Neural cell (in vitro differentiated cells): ENCODE results near the gene FREY1. TPM values are rescaled to one million over a fixed set of nuclear protein-coding genes. Genes with fewer than 3 reads are reported as not detected.

Experiments
- H2AFZ ChIP-seq: fragments of 200-600, 300-800 bp; sonication (generic), shearing (Covaris generic); 2 replicates; pipeline ENCODE4 v1.6.0; 2014; ENCODE audit warnings: low read depth, mild to moderate bottlenecking, antibody characterized with exemption, low read length, moderate library complexity
- H3F3A ChIP-seq: fragments of 200-600 bp; shearing (Covaris generic); 2 replicates; pipeline ENCODE4 v1.6.1; 2016; ENCODE audit warnings: mild to moderate bottlenecking, moderate library complexity, mixed read lengths, antibody characterized with exemption, low read length; ENCODE audit not compliant: insufficient read depth, poor library complexity, severe bottlenecking
- H3K27ac ChIP-seq: fragments of 200-600, 300-800 bp; sonication (generic), shearing (Covaris generic); 2 replicates; pipeline ENCODE4 v1.5.1; 2014; ENCODE audit warnings: mild to moderate bottlenecking, low read length, moderate library complexity
- H3K27me3 ChIP-seq: fragments of 300-800, 200-600 bp; sonication (generic), shearing (Covaris generic); 2 replicates; pipeline ENCODE4 v1.6.0; 2014; ENCODE audit warnings: mild to moderate bottlenecking, low read depth, low read length, moderate library complexity; ENCODE audit not compliant: insufficient read depth
- H3K36me3 ChIP-seq: fragments of 300-800, 200-600 bp; sonication (generic), shearing (Covaris generic); 2 replicates; pipeline ENCODE4 v1.5.1; 2014; ENCODE audit warnings: mild to moderate bottlenecking, antibody characterized with exemption, low read length, moderate library complexity; ENCODE audit not compliant: insufficient read depth
- H3K4me2 ChIP-seq: fragments of 300-800, 200-600 bp; sonication (generic), shearing (Covaris generic); 2 replicates; pipeline ENCODE4 v1.6.0; 2014; ENCODE audit warnings: mild to moderate bottlenecking, low read length
- H3K4me3 ChIP-seq: fragments of 300-800, 200-600 bp; sonication (generic), shearing (Covaris generic); 2 replicates; pipeline ENCODE4 v1.5.1; 2014; ENCODE audit warnings: mild to moderate bottlenecking, low read length, moderate library complexity
- H3K79me2 ChIP-seq: fragments of 200-600 bp; shearing (Covaris generic); replicated peaks from 2 replicates; pipeline ENCODE4 v1.6.0; 2014; ENCODE audit warnings: mild to moderate bottlenecking, low read length, moderate library complexity; ENCODE audit not compliant: insufficient read depth
- H3K9ac ChIP-seq: fragments of 300-800, 200-600 bp; sonication (generic), shearing (Covaris generic); 2 replicates; pipeline ENCODE4 v1.6.1; 2016; ENCODE audit warnings: mild to moderate bottlenecking, low read length, mixed read lengths
- H3K9me2 ChIP-seq: fragments of 200-600 bp; shearing (Covaris generic); 2 replicates; pipeline ENCODE4 v1.6.1; 2016; ENCODE audit warnings: mild to moderate bottlenecking, low read length, mixed read lengths; ENCODE audit not compliant: insufficient read depth
- H3K9me3 ChIP-seq: fragments of 200-600, 300-800 bp; sonication (generic), shearing (Covaris generic); 2 replicates; pipeline ENCODE4 v1.6.1; 2016; ENCODE audit warnings: mild to moderate bottlenecking, mixed run types, low read length, moderate library complexity, mixed read lengths
- H4K20me1 ChIP-seq: fragments of 200-600 bp; shearing (Covaris generic); 2 replicates; pipeline ENCODE4 v1.6.1; 2016; ENCODE audit warnings: mild to moderate bottlenecking, mixed run types; ENCODE audit not compliant: insufficient read depth
- CTCF ChIP-seq: fragments of 450-650 bp; IDR thresholded peaks from 2 replicates; pipeline ENCODE4 v1.5.1; 2014; ENCODE audit warnings: antibody characterized with exemption, mild to moderate bottlenecking, moderate library complexity; ENCODE audit not compliant: poor library complexity, severe bottlenecking
- EP300 ChIP-seq: fragments of 450-650 bp; conservative IDR thresholded peaks from 2 replicates; pipeline ENCODE4 v1.6.1; 2014; ENCODE audit warnings: antibody characterized with exemption, mild to moderate bottlenecking, moderate library complexity; ENCODE audit not compliant: poor library complexity, severe bottlenecking
- EZH2 ChIP-seq: fragments of 200-600, 300-800 bp; shearing (Covaris generic), sonication (generic); IDR thresholded peaks from 2 replicates; pipeline ENCODE4 v1.6.1; 2014; ENCODE audit warnings: antibody characterized with exemption, low read length, borderline replicate concordance, mild to moderate bottlenecking; ENCODE audit not compliant: insufficient read depth, poor library complexity, severe bottlenecking
- MXI1 ChIP-seq: fragments of 450-650 bp; conservative IDR thresholded peaks from 2 replicates; pipeline ENCODE4 v1.6.1; 2014; ENCODE audit warnings: antibody characterized with exemption, mild to moderate bottlenecking; ENCODE audit not compliant: poor library complexity, severe bottlenecking
- POLR2AphosphoS5 ChIP-seq: IDR thresholded peaks from 2 replicates; pipeline ENCODE4 v1.6.1; 2012
- RAD21 ChIP-seq: fragments of 450-650 bp; conservative IDR thresholded peaks from 2 replicates; pipeline ENCODE4 v1.6.1; 2014; ENCODE audit warnings: antibody characterized with exemption, mild to moderate bottlenecking, moderate library complexity
- REST ChIP-seq: IDR thresholded peaks from 2 replicates; pipeline ENCODE4 v1.6.1; 2012; ENCODE audit warnings: borderline replicate concordance
- SMC3 ChIP-seq: fragments of 450-650 bp; conservative IDR thresholded peaks from 2 replicates; pipeline ENCODE4 v1.6.1; 2014; ENCODE audit warnings: antibody characterized with exemption, mild to moderate bottlenecking, moderate library complexity; ENCODE audit not compliant: poor library complexity
- TAF1 ChIP-seq: IDR thresholded peaks from 2 replicates; pipeline ENCODE4 v1.6.1; 2012; ENCODE audit warnings: low read depth
- polyA plus RNA-seq: library from polyadenylated mRNA; depleted of rRNA; stranded (reverse); fragments of >200 nt; gene quantifications from 2 replicates; pipeline ENCODE4 v1.2.3, GENCODE V29; 2014

The FREY1 gene
- polyA plus RNA-seq, 1 donor from 2014 or later: not detected

GRCh38 chr11:45917623-45918330 lies 10.7 kb upstream of the FREY1 start, which contains the start of gene PEX16:
Gene PEX16, minus strand, starts transcription at chr11:45917877. Its CDS starts 66 bp downstream, at chr11:45917811.
- TF ChIP-seq EP300 (peak; percentile 65), CTCF (no peak), SMC3 (no peak), POLR2AphosphoS5 (peak; percentile 73), REST (no peak), MXI1 (peak; percentile 84), RAD21 (peak; percentile 35)
- Histone ChIP-seq H3K36me3 (no peaks in the 10 kb centered on the region), H3K27me3 (peaks cover 21% of the 10 kb centered on the region), H2AFZ (peak within 1 kb of the TSS; percentile 94), H3F3A (peaks cover 8% of the 10 kb centered on the region), H3K9me2 (no peaks in the 10 kb centered on the region), H3K4me2 (peak within 1 kb of the TSS; percentile 96), H4K20me1 (no peaks in the 10 kb centered on the region), H3K27ac (peak within 1 kb of the TSS; percentile 90), H3K4me3 (peak within 1 kb of the TSS; percentile 98), H3K9ac (peak within 1 kb of the TSS; percentile 90), H3K9me3 (no peaks in the 10 kb centered on the region), H3K79me2 (peaks cover 6% of the 10 kb centered on the region)

- H3F3A ChIP-seq: peaks cover 8% of the 10 kb centered on the region
- H2AFZ ChIP-seq: peak overlapping the region; percentile 94
- no peaks in the 10 kb centered on the region for H3K9me2 ChIP-seq
- no peaks in the 10 kb centered on the region for H3K9me3 ChIP-seq
- H3K4me3 ChIP-seq: peak overlapping the region; percentile 98
- H3K27ac ChIP-seq: peak overlapping the region; percentile 90
- peaks cover 16% of the 10 kb centered on the region for H3K27me3 ChIP-seq
- no peaks in the 10 kb centered on the region for H3K36me3 ChIP-seq
- peaks cover 6% of the 10 kb centered on the region for H3K79me2 ChIP-seq
- peak overlapping the region; percentile 96 for H3K4me2 ChIP-seq
- TF ChIP-seq SMC3 (no peak), TAF1 (no peak), EZH2 (no peak), EP300 (no peak), CTCF (no peak), MXI1 (no peak), REST (no peak), RAD21 (no peak), POLR2AphosphoS5 (no peak)
- H4K20me1 ChIP-seq: no peaks in the 10 kb centered on the region
- peak overlapping the region; percentile 90 for H3K9ac ChIP-seq
These were observed 10.2 kb upstream of the FREY1 start for GRCh38 chr11:45917286-45917622.
